HL-60 (cell line): ENCODE results near the gene S100A3.

Experiments used
- TF ChIP-seq, protein P1 (sequence below): IDR thresholded peaks from 2 replicates; pipeline ENCODE4 v1.6.1; 2012; ENCODE audit warnings: low read depth; ENCODE audit not compliant: insufficient replicate concordance
- TF ChIP-seq, protein P2 (sequence below): IDR thresholded peaks from one replicate; pipeline ENCODE4 v1.5.1; 2011; ENCODE audit warnings: low read length, control low read depth, inconsistent platforms; ENCODE audit not compliant: insufficient read depth

DNA sequence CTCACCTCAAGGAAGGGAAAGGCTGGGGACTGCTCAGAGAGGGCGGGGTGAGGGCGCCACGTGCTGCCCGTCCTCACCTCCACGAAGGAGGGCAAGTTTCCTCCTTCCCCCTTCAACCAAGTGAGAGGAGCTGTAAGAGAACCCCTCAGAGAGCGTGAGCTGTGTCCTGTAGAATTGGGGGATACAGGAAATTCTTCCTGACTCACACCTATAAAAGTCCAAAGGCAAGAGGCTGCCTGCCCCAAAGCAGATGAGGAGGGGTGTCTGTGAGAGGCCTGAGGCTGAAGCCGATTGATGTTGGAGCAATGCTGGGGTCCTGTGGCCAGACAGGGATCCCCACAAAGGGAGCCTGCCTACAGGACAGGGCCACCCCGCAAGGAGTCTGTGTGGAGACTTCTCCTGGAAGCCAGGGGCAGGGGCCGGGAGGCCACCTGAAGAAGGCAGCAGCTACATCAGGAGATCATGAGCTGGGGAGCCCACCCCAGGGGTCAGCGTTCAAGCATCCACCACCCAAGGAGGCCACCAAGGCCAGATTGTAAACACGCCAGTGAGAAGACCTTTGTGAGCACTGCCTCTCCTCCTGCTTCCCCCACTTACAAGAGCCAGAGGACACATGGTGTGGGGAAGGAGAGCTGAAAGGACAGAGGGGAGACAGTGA, 41.0 kb downstream of the S100A3 start:
- TF ChIP-seq, protein P1, sequence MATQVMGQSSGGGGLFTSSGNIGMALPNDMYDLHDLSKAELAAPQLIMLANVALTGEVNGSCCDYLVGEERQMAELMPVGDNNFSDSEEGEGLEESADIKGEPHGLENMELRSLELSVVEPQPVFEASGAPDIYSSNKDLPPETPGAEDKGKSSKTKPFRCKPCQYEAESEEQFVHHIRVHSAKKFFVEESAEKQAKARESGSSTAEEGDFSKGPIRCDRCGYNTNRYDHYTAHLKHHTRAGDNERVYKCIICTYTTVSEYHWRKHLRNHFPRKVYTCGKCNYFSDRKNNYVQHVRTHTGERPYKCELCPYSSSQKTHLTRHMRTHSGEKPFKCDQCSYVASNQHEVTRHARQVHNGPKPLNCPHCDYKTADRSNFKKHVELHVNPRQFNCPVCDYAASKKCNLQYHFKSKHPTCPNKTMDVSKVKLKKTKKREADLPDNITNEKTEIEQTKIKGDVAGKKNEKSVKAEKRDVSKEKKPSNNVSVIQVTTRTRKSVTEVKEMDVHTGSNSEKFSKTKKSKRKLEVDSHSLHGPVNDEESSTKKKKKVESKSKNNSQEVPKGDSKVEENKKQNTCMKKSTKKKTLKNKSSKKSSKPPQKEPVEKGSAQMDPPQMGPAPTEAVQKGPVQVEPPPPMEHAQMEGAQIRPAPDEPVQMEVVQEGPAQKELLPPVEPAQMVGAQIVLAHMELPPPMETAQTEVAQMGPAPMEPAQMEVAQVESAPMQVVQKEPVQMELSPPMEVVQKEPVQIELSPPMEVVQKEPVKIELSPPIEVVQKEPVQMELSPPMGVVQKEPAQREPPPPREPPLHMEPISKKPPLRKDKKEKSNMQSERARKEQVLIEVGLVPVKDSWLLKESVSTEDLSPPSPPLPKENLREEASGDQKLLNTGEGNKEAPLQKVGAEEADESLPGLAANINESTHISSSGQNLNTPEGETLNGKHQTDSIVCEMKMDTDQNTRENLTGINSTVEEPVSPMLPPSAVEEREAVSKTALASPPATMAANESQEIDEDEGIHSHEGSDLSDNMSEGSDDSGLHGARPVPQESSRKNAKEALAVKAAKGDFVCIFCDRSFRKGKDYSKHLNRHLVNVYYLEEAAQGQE: no peak
- TF ChIP-seq, protein P2, sequence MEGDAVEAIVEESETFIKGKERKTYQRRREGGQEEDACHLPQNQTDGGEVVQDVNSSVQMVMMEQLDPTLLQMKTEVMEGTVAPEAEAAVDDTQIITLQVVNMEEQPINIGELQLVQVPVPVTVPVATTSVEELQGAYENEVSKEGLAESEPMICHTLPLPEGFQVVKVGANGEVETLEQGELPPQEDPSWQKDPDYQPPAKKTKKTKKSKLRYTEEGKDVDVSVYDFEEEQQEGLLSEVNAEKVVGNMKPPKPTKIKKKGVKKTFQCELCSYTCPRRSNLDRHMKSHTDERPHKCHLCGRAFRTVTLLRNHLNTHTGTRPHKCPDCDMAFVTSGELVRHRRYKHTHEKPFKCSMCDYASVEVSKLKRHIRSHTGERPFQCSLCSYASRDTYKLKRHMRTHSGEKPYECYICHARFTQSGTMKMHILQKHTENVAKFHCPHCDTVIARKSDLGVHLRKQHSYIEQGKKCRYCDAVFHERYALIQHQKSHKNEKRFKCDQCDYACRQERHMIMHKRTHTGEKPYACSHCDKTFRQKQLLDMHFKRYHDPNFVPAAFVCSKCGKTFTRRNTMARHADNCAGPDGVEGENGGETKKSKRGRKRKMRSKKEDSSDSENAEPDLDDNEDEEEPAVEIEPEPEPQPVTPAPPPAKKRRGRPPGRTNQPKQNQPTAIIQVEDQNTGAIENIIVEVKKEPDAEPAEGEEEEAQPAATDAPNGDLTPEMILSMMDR: no peak
